ELF-1 (cell line): Measurements from ENCODE around the gene EXOC4.

Source experiments
- DNase-seq: peaks from one replicate; pipeline ENCODE4 v3.0.0-alpha.2; 2016; ENCODE audit warnings: low read depth, low spot score

EXOC4 gene

DNA sequence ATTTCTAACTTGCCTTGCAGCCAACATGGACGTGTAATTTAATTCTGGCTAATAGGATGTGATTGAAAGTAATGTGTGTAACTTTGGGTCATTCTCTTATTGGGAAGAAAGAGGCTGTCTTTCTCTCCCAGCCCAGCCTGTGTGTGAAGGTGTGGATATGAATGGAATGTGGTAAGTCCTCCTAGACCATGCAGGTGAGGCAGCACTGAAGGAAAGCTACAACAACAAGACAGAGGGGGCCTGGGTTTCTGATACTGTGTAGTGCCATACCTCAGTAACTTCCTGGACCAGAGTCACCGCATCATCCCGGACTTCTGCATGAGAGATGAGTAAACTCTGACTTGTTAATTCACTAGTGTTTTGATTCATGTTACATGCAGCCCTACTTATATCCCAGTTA is 237.0 kb downstream of the EXOC4 start:
- peak; percentile 13 for DNase-seq

DNA sequence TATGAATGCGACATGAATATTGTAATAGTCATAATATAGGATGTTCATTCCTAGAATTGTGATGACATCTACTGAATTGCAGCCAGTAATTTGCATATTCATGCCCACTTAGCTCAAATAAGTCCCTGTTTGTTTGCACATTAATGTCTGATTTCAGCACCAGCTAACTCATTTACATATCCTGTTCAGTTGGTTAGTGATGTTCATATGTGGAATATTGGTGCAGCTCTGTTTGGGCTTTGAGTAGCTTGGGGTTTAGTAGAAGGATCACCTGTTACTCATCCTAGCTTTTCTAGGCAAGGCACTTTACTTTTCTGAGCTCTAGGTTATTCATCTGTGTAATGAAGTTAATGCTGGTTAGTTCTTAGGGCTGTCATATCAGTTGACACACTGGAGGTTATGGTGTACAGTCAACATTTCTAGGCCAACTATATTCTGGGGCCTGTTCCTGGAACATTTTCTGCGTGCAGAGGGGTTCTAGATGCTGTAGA is 238.4 kb downstream of the EXOC4 start:
- no peak for DNase-seq

DNA sequence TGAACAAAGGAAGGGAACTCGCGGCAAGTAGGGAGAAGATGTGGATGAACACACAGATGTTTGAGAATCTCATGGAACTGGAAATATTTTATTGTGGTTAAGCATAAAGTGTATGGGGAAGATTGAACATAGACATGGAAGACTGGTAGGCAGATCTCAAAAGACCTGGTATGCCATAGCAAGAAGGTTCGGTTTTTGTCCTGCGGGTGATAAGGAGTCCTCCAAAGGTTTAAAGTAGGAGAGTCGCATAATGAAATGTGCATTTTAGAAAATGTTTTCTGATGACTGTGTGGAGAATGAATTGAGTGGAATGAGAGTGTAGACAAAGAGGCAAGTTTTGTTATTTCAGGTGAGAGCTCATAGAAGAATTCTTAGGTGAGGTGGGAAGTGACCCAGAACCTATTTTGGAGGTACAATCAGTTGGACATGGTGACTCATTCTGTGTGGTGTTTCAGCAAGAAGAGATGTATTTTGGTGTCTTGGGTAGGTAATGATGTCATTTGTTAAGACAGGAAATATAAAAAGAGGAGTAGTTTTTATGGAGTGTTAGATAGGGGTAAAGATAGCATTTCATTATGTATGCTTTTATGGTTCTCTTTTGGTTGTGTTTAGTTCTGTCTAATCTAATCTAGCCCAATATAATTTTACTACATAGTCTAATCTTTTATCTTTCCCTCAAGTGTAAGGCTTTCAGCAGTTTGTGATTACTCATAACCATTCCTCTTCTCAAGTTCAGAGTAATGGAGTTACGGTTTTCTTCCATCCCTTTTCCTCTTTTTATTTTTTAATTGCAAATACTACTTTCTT is 239.2 kb downstream of the EXOC4 start:
- DNase-seq: no peak

DNA sequence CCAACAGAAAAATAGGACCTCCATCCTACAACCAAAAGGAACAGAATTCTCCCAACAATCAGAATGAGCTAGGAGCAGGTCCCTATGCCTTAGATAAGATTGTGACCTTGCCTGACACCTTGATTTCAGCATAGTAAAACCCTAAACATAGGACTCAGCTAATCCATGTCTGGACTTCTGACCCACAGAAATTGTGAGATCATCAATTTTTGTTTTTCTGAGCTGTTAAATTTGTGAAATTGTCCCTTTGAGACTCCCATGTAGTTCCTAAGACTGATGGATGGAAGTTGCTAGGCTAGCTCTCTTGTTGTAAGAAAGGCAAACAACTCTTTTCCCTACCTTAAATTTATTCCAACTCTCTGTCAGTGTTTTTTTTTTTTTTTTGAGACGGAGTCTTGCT is 244.2 kb downstream of the EXOC4 start:
- no peak for DNase-seq

DNA sequence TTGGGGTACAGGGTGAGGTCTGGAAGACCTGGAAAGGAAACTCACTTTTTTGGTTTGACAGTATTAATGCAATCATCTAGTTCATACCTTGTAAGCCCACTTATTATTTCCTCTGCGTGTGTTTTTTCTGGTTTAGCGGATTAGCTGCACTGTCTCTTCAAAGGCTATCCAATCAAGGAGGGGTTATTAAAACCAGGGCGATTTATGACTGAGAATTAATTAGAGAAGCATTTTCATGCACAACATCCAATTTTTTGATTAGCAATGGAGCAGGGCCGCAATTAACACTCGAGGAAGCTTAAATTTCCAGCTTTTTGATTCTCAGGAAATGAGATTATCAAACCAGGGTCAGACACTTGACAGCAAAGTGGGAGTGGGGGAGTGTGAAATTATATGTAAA is 248.9 kb downstream of the EXOC4 start:
- DNase-seq: no peak

DNA sequence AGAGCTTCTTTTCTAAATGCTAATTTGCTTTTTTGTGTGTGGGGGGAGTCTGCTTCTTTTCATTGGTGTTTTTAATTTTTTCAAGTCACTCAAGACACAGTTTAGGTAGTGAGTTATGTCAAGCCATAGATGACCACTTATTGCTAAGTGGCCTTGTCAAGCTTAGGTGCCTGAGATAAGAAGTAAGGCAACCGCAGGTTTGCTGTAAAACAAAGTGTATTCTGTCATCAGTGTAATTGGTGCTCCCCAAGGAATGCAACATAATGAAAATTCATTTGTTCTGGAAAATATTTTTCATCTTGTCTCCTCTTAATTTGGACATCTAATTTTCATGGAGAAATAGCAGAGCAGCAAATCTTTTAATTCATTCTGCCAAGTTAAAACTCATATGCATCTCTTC is 249.6 kb downstream of the EXOC4 start:
- DNase-seq: no peak

DNA sequence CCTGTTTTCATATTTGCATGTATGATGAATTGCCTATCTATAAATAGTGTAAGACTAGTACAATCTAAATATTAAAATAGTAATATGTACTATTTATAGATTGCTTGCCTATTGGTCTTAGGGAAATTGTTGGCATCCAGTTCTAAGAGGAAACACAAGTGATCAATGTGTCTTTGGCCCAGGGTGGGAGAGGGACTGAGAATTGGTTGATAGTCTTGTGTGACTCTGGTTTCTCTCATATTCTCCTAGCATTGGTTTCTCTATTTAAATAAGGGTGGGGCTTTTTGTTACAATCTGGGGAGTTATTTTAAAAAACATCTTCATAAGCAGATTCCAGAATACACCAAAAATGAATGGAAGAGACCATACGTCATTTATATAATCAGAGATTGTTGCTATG is 250.1 kb downstream of the EXOC4 start:
- no peak for DNase-seq

DNA sequence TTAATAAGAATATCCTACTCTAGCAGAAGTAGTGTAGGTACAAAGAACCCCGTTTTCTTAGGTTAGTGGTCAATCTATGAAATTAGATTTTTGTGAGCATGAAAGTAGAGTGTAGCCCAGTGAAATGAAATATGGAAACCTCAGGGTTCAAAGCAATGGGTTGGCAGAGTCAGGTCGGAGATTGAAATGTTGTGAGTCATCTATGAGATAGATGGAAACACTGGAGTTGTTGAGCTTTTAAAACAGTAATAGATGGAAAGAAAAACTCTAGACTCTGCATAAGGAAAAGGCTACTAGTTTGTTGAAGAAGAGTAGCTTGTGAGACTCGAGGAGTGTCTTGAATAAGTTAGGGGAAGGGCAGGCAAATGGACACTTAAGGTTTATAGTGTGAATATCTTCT is 251.9 kb downstream of the EXOC4 start:
- no peak for DNase-seq

DNA sequence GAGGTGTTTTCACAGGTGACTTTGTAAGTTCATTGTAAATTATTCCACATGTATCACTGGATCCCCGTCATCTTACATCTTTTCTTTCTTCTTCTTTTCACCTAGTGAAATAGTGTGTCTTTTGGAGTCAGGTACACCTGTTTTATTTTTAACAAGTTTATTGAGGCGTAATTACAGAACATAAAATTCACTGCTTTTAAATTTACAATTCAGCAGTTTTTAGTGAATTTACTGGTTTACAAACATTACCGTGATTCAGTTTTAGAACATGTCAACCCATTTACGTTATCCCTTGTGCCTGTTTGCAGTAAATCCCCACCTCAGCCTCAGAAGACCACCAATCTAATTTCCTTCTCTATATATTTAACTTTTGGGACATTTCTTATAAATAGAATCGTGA is 256.9 kb downstream of the EXOC4 start:
- DNase-seq: no peak

DNA sequence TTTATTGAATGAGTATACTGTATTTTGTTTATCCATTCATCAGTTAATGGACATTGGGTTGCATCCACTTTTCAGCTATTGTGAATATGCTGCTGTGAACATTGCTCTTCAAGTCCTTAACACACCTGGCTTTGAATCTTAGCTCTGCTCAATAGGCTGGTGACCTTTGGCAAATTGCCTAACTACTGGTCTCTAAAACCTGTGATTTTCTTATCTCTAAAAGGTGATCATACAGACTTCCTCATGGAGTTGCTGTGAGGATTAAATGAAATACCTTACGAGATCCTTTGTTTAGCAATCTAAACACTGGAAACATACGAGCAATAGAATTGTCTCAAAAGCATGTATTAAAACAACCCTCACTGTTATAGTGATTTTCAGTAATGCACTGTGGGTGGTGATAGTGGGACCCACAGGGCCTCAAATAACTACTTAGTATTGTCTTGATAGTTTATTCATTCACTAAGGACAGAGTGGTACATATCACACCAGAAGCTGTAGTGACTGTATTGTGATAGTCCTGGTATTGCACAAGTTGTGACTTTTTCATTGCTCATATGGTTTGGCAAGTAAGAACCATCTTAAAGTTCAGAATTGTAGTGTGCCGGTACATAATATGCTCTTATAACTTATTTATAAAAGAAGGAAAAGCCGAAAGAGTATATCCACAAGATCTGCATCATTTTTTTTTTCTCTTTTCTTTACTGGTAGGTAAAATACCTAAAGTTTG is 257.6 kb downstream of the EXOC4 start:
- no peak for DNase-seq

DNA sequence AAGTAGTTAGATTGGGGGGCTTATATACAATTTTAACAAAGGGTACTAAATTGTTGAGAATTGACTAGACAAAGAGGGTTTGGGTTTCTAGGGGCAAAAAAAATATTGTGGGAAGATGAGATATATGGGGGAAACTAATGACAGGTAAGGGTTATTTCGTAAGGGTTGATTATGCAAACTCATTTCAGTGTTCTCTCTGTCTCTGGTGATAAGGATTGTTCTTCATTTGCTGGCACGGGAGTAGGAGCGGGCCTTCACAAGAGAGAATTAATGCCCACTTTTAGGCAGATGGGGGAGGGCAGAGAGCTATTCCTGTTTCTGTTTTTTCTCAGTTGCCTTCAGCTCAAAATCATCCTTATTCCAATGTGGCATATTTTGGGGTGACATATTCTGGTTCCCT is 258.4 kb downstream of the EXOC4 start:
- no peak for DNase-seq

DNA sequence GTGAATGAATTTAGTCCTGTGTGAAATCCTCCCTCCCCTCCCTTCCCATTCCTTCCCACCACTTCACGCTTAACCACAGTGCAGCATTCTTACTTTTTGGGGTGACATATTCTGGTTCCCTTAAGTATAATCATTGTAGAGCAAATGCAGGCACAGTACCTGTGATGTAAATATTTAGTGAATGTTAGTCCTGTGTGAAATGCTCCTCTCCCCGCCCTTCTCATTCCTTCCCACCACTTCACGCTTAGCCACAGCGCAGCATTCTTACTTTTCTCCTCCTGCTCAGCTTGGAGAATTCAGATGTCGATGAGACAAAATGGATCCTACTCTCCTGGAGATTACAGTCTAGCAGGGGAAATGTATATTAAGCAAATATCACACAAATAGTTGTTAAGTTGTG is 258.8 kb downstream of the EXOC4 start:
- DNase-seq: no peak

DNA sequence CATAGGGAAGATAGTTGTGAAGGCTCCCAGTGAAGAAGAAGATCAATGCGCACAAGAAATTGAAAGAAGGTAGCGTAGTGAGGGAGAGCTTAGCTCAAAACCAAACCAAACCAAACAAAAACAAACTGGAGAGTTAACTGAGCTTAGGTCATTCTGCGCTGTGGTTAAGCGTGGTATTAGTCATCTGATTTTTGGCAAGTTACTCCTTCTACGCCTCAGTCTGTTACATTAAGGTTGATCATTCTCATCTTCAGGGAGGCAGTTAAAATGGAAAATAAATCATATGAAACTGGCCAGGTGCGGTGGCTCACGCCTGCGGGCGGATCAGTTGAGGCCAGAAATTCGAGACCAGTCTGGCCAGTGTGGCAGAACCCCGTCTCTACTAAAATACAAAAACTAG is 259.7 kb downstream of the EXOC4 start:
- DNase-seq: no peak

DNA sequence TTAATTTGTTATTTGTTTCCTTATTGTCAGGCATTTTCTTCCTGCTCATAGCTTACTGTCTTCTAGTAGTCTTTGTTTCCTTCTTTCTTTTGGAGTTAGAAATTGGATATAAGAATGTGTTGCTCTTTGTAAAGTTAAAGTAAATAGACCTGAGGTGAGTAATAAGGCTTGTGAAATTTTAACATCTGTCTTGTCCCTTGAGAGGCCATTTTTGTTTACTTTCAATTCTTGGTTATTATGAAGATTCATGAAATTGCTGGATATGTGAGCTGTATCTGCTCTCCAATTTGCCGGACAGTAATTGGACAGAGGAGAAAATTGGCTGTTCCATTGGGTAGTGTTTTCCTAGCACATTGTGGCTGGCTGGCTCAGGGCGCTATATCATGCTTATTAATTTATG is 260.7 kb downstream of the EXOC4 start:
- DNase-seq: no peak

DNA sequence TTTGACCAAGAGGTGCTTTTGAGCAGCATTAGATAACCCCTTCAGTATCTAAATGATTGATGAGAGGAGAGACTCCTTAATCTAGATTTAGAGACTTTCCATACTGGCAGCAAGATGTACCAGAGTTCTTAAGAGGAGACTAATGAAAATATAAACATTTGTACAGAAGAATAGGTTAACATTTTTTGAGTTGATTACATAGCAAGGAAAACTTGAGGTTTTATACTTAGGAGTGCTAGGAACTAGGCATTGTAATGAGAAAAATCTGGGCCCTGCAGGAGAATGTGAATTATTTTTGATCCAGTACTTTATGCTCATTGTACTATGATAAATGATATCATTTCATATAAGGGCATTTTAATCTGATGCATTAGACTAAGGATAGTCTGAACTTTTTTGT is 261.7 kb downstream of the EXOC4 start:
- no peak for DNase-seq

DNA sequence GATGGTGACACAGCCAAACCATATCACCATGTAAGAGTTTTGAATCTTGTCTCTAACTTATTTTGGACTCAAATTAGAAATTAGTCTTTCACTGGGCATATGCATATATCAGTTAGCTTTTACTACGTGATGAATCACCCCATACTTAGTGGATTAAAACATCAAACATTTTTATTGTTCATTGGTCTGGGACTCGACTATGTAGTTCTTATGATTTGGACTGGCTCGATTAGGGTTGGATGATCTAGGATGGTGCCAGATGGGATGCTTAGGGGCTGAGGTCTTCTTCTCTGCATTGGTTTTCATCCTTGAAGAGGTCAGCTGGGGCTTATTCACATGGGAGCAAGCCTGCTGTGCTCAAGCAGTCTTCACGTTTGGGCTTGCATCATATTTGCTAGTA is 264.9 kb downstream of the EXOC4 start:
- no peak for DNase-seq

DNA sequence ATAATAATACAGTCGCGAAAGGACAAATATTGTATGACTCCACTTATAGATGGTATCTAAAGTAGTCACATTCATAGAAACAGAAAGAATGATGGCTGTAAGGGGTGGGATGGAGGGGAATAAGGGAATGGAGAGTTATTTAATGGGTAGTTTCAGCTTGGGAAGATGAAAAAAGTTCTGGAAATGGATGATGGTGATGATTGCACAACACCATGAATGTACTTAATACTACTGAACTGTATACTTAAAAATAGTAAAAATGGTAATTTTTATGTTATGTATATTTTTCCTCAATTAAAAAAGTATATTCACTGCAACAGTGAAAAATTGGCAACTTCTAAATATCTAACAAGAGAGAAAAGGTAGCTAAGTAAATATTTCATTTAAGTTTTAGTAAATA is 265.8 kb downstream of the EXOC4 start:
- DNase-seq: no peak

DNA sequence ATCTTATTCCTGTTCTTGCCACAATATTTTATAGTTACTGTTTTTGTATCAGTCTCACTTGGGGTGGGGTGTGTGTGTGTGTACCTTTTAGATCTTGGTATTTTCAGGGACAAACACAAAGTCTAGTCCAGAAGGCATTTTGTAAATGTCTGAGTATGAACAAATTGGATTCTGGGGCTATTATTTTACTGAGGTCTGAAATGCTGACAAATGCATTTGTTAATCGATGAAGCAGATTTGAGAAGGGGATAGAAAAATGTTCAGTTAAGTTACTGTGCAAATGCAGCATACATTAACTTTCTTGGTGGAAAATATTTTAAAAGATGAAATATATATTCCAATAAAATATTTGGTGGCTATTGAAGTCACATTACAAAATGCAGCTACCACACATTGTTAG is 267.4 kb downstream of the EXOC4 start:
- no peak for DNase-seq

DNA sequence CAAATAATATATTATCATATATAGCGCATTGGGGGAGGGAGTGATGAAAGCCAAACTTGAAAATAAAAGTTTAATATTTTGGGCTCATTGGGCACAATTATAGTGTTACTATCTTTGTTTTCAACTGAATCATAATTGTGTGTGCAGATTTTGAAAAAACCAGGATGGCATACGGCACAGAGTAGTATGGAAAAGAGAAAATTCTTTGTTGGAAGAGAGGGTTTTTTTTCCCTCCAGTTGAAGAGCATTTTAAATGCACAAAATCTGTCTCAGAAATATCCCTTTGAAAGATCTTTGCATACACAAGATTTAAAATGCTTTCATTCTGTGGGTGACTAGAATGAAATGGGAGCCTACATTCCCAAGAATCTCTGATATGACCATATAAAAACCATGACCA is 269.6 kb downstream of the EXOC4 start:
- no peak for DNase-seq

DNA sequence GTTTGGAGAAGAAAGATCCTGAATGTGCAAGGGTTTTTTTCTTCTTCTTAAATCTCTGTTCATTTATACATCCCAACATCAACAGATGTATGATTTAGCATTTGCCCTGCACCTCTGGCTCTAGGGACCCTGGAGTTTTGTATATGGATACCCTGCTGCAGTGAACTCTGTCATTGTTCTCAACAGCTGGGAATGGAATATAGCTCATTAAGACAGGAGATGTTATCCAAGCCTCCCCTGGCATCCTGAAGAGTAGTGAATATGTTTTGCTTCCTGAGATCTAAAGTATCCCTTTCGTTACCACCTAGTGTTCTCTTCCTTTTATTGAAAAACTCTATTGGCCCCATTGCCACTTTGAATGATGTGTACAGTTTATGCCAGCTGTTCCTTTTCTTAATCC is 275.9 kb downstream of the EXOC4 start:
- no peak for DNase-seq

DNA sequence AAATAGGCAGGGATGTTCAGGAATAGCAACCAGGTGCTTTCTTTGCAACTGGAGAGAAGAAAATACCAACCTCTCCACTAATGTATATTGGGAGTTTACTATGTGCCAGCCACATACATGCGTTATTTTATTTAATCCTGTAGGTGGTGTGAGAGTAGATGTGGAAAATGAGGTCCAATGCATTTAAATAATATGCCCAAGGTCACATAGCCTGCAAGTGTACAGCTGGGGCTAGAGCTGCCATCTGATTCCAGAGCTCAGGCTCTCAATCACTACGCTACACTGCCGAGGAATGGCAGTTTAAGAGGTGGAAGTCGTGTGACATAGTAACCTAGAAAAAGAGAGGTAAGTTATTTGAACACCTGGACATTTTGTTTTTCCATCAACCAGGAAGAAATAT is 277.0 kb downstream of the EXOC4 start:
- no peak for DNase-seq

DNA sequence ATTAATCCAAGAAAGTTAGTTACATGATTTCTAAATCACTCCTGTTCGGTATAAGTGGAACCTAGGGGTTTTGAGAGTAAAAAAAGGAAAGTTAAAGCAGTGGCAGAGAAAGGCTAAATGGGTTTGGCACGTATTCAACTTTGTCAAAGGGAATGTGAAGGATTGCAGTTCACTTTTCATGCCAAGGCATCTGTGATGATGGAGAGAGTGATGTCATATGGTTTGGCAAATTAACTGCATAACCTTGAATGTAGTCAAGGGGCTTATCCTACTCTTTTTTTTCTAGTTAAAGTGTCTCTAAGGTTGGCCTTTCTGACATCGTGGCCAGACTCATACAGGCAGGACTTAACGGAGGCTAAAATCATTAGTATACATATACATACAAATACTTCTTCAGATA is 277.8 kb downstream of the EXOC4 start:
- DNase-seq: no peak

DNA sequence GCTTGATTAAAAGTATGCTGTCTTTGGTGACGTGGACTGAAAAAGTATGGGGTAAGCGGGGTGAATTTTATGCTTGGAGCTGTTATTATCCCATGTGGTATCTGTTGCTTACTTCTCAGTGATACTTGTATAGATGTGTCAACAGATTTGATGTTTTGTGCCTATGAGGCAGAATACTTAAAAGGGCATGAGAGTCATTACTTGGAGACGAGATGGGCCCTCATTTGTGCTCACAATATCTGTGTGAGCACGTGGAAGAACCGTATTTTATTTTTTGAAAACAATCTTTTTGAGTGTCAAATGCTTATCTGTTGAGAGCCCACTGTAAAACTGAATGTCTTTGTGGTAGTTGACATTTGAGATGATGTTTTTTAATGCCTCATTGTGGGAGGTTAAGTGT is 281.9 kb downstream of the EXOC4 start:
- no peak for DNase-seq
